Muscle of leg (tissue), 11 donors: ENCODE results near the gene CNTNAP5. TPM values are rescaled to one million over a fixed set of nuclear protein-coding genes. Genes with fewer than 3 reads are reported as not detected.

Experiments
- DNase-seq: peaks from one replicate; pipeline ENCODE4 v3.0.0; 2013
- H3K27ac ChIP-seq: one replicate; pipeline ENCODE4 v1.5.1; 2013; ENCODE audit warnings: mild to moderate bottlenecking, low read length, control low read depth
- H3K27me3 ChIP-seq: one replicate; pipeline ENCODE4 v1.6.1; 2013; ENCODE audit warnings: low read length; ENCODE audit not compliant: control insufficient read depth, insufficient read depth
- H3K36me3 ChIP-seq: one replicate; pipeline ENCODE4 v1.6.1; 2013; ENCODE audit warnings: low read length; ENCODE audit not compliant: control insufficient read depth, insufficient read depth
- H3K4me1 ChIP-seq: one replicate; pipeline ENCODE4 v1.6.1; 2013; ENCODE audit warnings: low read length; ENCODE audit not compliant: control insufficient read depth, insufficient read depth
- H3K4me3 ChIP-seq: one replicate; pipeline ENCODE4 v1.5.1; 2013; ENCODE audit warnings: low read length, control low read depth
- H3K9me3 ChIP-seq: replicated peaks from 2 replicates; pipeline ENCODE4 v1.6.1; 2013; ENCODE audit warnings: low read depth, low read length; ENCODE audit not compliant: control insufficient read depth
- WGBS: methylation state at CpG from one replicate; pipeline ENCODE4 v1.1.5; 2013; ENCODE audit warnings: missing lambda C conversion rate; ENCODE audit not compliant: insufficient coverage; 5-methylcytosine and 5-hydroxymethylcytosine counted together
- polyA plus RNA-seq, 8 donors: library from polyadenylated mRNA; unstranded; fragments of 120-200 nt; gene quantifications; one replicate each; pipeline versions ENCODE4 v1.2.1 to v1.2.3, GENCODE V29; 2013; ENCODE audit warnings: inconsistent platforms in 1 of 8, low replicate concordance in 1 of 8; ENCODE audit not compliant: insufficient read length in 8 of 8, insufficient read depth in 1 of 8
- total RNA-seq: library from RNA; stranded (reverse); fragments of 120-200 nt; gene quantifications from one replicate; pipeline ENCODE4 v1.2.4, GENCODE V29; 2013

Gene CNTNAP5
- total and polyA plus RNA-seq, 9 donors: 0.08 to 0.75 (median 0.16) TPM

DNA sequence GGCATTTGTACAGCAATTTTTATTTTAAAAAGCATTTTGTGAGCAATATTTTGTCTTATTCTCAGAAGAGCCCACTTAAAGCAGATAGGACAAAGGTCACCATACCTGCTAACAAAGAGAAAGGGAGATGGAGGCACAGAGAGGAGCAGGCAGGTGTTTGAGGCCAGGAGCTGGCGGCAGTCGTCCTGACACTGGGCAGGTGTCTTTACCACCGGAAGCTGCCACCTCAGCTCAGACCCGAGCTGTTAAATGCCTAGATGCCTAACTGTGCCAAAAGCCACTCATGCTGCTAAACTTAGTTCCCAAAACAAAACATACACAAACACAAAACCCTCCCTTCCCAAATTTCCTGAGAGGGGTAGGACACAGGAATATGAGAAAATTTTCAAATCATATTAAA lies 120.9 kb downstream of the CNTNAP5 start:
- Histone ChIP-seq H3K9me3 (no peaks in the 10 kb centered on the region), H3K4me1 (no peaks in the 10 kb centered on the region), H3K27ac (no peak overlapping the region), H3K4me3 (no peak overlapping the region), H3K27me3 (no peaks in the 10 kb centered on the region), H3K36me3 (no peaks in the 10 kb centered on the region)
- WGBS: 82% methylated on average over 4 of the region's 4 CpGs
- DNase-seq: no peak

DNA sequence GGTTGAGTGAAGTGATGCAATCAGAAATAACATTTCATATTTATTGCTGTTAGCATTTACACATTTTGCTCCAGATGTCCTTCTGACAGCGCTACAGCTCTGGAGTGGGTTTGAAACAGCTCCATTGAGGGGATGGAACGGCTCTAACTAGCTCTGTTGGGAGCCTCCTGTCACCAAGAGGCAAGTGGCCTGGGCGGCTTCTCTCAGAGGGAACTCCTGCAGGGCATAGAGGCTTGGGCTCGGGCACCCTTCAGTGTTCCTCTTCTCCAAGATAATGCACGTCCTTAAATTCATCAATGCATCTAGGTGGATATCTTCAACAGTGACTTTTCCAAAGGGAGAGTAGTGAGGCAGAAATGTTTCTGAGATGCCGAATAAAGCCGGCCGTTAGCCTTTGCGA lies 122.5 kb downstream of the CNTNAP5 start:
- H3K27ac ChIP-seq: no peak overlapping the region
- H3K4me3 ChIP-seq: no peak overlapping the region
- no peaks in the 10 kb centered on the region for H3K9me3 ChIP-seq
- DNase-seq: no peak
- H3K4me1 ChIP-seq: no peaks in the 10 kb centered on the region
- no peaks in the 10 kb centered on the region for H3K36me3 ChIP-seq
- 53% methylated on average over 3 of the region's 9 CpGs for WGBS
- H3K27me3 ChIP-seq: no peaks in the 10 kb centered on the region

DNA sequence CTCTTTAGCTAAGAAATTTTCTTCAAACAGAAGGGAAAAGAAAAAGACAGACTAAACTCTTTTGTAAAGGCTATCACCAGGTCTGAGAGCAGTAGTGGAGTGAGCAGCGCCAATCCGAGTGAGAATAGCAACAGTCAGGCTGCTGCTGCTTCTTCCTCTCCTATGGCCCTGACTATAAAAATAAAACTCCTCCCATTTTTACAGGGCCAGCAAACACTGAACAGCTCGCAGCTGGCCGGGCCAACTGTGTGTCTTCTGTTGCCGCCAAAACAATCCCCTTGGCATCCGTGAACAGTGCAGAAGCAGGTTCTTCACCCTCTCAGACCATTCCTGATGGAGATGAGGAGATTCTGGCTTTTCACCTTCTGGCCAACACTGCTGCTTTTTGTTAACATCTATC lies 124.5 kb downstream of the CNTNAP5 start:
- H3K27ac ChIP-seq: no peak overlapping the region
- no peaks in the 10 kb centered on the region for H3K9me3 ChIP-seq
- peak; percentile 22 for DNase-seq
- no peaks in the 10 kb centered on the region for H3K4me1 ChIP-seq
- 80% methylated on average over 1 of the region's 6 CpGs for WGBS
- H3K36me3 ChIP-seq: no peaks in the 10 kb centered on the region
- H3K27me3 ChIP-seq: no peaks in the 10 kb centered on the region
- no peak overlapping the region for H3K4me3 ChIP-seq

DNA sequence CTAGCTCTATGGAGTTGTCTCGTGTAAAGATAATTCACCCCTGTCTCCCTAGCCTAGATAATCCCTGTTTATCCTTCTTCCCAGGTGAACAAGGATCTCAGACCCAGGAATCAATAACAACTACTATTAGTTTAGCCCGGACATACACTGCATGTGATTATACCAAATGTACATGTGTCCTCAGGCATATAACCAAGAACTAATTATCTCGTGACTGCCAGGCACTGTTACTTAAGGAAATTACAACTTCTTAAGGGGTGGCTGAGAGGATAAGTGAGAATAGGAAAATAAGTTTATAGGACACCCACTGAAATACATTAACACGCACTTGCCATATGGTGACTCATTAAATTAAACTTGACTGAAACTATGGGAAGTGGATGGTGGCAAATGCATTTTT lies 126.6 kb downstream of the CNTNAP5 start:
- Histone ChIP-seq H3K9me3 (no peaks in the 10 kb centered on the region), H3K27ac (no peak overlapping the region), H3K27me3 (no peaks in the 10 kb centered on the region), H3K36me3 (no peaks in the 10 kb centered on the region), H3K4me1 (no peaks in the 10 kb centered on the region), H3K4me3 (no peak overlapping the region)
- DNase-seq: no peak
- WGBS: no CpG with 5 or more reads among the region's 4 CpGs

DNA sequence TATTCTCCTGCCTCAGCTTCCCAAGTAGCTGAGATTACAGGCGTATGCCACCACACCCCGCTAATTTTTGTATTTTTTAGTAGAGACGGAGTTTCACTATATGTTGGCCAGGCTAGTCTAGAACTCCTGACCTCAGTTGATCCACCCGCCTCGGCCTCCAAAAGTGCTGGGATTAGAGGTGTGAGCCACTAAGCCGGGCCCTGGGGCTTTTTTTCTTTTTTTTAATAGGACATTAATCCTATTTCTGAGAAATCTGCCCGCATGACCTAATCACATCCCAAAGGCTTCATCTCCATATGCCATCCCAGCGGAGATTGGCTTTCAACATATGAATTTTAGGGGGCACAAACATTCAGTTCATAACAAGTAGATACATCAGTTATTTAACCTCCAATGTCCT lies 128.6 kb downstream of the CNTNAP5 start:
- Histone ChIP-seq H3K27ac (no peak overlapping the region), H3K4me1 (no peaks in the 10 kb centered on the region), H3K4me3 (no peak overlapping the region), H3K36me3 (no peaks in the 10 kb centered on the region), H3K9me3 (no peaks in the 10 kb centered on the region), H3K27me3 (no peaks in the 10 kb centered on the region)
- DNase-seq: no peak
- 94% methylated on average over 2 of the region's 8 CpGs for WGBS

DNA sequence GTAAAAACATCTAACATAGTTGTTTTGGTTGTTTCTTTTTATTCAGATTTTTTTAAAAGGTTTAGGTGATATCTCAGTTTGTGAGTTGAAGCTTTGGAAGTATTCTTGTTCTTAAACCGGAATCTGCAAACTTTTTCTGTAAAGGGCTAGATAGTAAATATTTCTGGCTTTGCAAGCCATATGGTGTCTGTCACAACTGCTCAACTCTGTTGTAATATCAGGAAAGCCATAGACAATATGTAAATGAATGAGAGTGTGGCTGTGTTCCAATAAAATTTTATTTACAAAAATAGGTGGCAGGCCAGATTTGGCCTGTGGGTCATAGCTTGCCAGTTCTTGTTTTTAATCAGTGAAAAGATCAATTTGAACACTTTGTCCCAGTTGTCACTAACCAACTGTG lies 134.1 kb downstream of the CNTNAP5 start:
- Histone ChIP-seq H3K27ac (no peak overlapping the region), H3K9me3 (no peaks in the 10 kb centered on the region), H3K4me1 (no peaks in the 10 kb centered on the region), H3K36me3 (no peaks in the 10 kb centered on the region), H3K27me3 (no peaks in the 10 kb centered on the region), H3K4me3 (no peak overlapping the region)
- WGBS: no CpG with 5 or more reads among the region's 1 CpG
- no peak for DNase-seq

DNA sequence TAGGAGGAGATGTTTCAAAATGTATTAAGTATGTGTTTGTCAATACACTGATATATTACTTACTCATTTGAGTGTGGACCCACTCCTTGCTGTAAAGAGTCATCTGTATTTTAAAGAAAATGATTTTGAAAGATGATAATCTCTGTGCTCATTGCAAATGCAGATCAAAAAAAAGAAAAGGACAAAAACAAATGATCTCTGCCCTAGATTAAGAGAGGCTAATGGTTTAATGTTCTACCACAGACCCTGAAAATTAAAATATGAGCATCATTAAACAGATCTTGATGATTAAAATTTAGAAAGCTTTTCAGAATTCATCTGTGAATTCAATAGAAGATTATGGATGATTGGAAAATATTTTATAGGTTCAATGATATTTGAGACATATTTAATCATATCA lies 136.5 kb downstream of the CNTNAP5 start:
- Histone ChIP-seq H3K27me3 (no peaks in the 10 kb centered on the region), H3K4me3 (no peak overlapping the region), H3K4me1 (no peaks in the 10 kb centered on the region), H3K9me3 (no peaks in the 10 kb centered on the region), H3K27ac (no peak overlapping the region), H3K36me3 (no peaks in the 10 kb centered on the region)
- no peak for DNase-seq

DNA sequence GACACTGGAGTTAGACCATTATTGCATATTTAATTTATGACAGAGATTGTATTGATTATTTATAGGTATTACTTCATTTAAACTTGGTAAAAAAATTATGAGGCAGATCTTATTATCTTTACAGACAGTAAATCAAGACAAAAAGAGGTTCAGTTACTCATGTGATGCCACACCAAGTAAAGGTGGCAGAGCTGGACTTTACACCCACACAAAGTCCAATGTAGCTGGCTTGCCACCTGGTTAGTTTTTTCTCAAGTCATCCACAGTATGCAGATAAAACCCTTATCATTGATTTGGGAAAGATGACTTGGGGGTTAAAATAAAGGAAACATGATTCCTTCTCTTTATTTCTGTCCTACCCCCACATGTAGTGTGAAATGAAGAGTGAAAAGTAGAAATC lies 137.2 kb downstream of the CNTNAP5 start:
- no peaks in the 10 kb centered on the region for H3K27me3 ChIP-seq
- H3K4me3 ChIP-seq: no peak overlapping the region
- no peaks in the 10 kb centered on the region for H3K36me3 ChIP-seq
- H3K9me3 ChIP-seq: no peaks in the 10 kb centered on the region
- no peaks in the 10 kb centered on the region for H3K4me1 ChIP-seq
- DNase-seq: no peak
- H3K27ac ChIP-seq: no peak overlapping the region

DNA sequence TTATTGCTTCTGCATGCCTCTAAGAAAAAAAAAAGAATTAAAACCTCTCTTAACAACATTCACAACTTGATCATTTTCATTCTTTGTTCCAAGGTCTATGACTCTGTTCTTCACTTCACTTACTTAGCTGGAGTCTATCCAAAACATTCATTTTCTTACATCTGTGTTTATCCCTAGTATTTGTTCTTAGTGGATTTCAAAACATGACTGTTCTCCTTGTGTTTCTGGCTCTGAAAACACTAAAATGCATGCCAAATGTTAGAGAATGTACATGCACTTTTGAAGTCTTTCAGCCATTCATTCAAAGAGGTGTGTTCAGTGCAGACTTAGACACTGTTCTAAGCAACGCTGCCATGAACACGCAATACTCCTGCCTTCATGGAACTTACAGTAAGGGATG lies 138.8 kb downstream of the CNTNAP5 start:
- Histone ChIP-seq H3K9me3 (no peaks in the 10 kb centered on the region), H3K27me3 (no peaks in the 10 kb centered on the region), H3K4me1 (no peaks in the 10 kb centered on the region), H3K36me3 (no peaks in the 10 kb centered on the region), H3K27ac (no peak overlapping the region), H3K4me3 (no peak overlapping the region)
- WGBS: no CpG with 5 or more reads among the region's 2 CpGs
- peak; percentile 61 for DNase-seq

DNA sequence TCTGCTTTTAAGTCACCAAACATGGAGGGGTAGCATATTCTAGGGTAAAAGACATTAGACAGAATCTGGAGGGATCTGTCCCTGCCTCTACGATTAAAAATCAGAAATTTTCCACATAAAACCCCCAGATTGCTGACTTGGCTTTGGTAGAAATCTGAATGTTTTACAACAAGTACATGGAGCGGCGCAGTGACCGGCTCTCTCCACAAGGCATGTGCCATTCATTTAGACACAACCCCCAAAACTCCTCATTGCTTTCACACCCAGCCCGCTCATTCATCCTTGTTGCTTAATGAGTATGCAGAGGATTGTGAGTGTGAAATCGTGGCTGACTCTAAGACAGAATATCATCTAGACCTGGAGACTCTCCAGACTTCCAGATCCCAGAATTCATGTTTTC lies 140.6 kb downstream of the CNTNAP5 start:
- Histone ChIP-seq H3K27me3 (no peaks in the 10 kb centered on the region), H3K9me3 (no peaks in the 10 kb centered on the region), H3K27ac (no peak overlapping the region), H3K4me3 (no peak overlapping the region), H3K4me1 (no peaks in the 10 kb centered on the region), H3K36me3 (no peaks in the 10 kb centered on the region)
- no CpG with 5 or more reads among the region's 6 CpGs for WGBS
- no peak for DNase-seq

DNA sequence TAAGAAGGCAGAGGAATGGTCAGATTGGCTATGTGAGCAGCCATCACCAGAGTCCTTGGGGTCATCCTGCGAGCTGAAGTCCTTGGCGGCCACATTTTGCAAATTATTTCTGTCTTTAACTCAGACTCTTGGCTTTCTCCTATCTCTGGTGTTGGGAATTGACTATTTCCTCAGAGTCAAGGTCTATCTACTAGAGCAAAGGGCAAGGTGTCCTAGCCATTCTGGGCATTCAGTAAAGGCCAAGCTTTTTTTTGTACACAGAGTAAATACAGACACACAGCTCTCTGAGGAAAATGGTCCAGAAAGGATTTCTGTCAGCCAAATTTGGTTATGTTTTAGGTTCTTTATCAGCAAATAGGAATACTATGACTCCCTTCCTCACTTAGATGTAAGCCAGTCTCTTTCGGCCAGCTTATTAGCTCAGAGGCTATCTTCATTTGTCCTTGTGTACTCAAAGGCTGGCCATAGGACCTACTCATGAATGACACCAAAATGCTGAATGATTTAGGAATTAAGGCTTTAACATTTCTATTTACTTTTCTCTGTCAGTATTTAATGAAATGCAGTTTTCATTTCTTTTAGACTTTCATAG lies 146.5 kb downstream of the CNTNAP5 start:
- Histone ChIP-seq H3K4me1 (no peaks in the 10 kb centered on the region), H3K36me3 (no peaks in the 10 kb centered on the region), H3K9me3 (no peaks in the 10 kb centered on the region), H3K27me3 (no peaks in the 10 kb centered on the region), H3K4me3 (no peak overlapping the region), H3K27ac (no peak overlapping the region)
- DNase-seq: no peak
- WGBS: no CpG with 5 or more reads among the region's 3 CpGs
